Astrocyte (in vitro differentiated cells and primary cell): ENCODE measurements around the gene WTAP. TPM values are rescaled to one million over a fixed set of nuclear protein-coding genes. Genes with fewer than 3 reads are reported as not detected.

Source experiments
- DNase-seq: peaks from one replicate; pipeline ENCODE4 v3.0.0-alpha.2; 2010; ENCODE audit warnings: low read depth
- FAIRE-seq: peaks from 2 replicates; lab custom pipeline; 2011; peaks lifted over from hg19 to GRCh38; lab: Jason Lieb, UNC
- H2AFZ ChIP-seq: 2 replicates; pipeline ENCODE4 v1.6.0; 2012; ENCODE audit warnings: low read depth, low read length, inconsistent platforms
- H3K27ac ChIP-seq: 2 replicates; pipeline ENCODE4 v1.5.1; 2011; ENCODE audit warnings: low read depth, low read length, inconsistent platforms
- H3K27me3 ChIP-seq: 2 replicates; pipeline ENCODE4 v1.6.0; 2011; ENCODE audit warnings: low read length, inconsistent platforms; ENCODE audit not compliant: insufficient read depth
- H3K36me3 ChIP-seq: 2 replicates; pipeline ENCODE4 v1.5.1; 2011; ENCODE audit warnings: low read length, inconsistent platforms; ENCODE audit not compliant: insufficient read depth
- H3K4me1 ChIP-seq: 2 replicates; pipeline ENCODE4 v1.5.1; 2011; ENCODE audit warnings: low read length, inconsistent platforms; ENCODE audit not compliant: insufficient read depth
- H3K4me2 ChIP-seq: 2 replicates; pipeline ENCODE4 v1.6.0; 2012; ENCODE audit warnings: low read length, inconsistent platforms
- H3K4me3 ChIP-seq: 2 replicates; pipeline ENCODE4 v1.5.1; 2011; ENCODE audit warnings: low read depth, mild to moderate bottlenecking, low read length, inconsistent platforms; ENCODE audit not compliant: insufficient read depth
- H3K79me2 ChIP-seq: 2 replicates; pipeline ENCODE4 v1.6.0; 2012; ENCODE audit warnings: mild to moderate bottlenecking, low read length, inconsistent platforms; ENCODE audit not compliant: insufficient read depth
- H3K9ac ChIP-seq: 2 replicates; pipeline ENCODE4 v1.6.0; 2012; ENCODE audit warnings: mild to moderate bottlenecking, low read length, inconsistent platforms
- H3K9me3 ChIP-seq: 2 replicates; pipeline ENCODE4 v1.5.1; 2012; ENCODE audit warnings: low read depth, mild to moderate bottlenecking, low read length, inconsistent platforms; ENCODE audit not compliant: insufficient read depth
- H4K20me1 ChIP-seq: 2 replicates; pipeline ENCODE4 v1.6.0; 2012; ENCODE audit warnings: low read length, inconsistent platforms; ENCODE audit not compliant: insufficient read depth
- H3K27ac Mint-ChIP-seq: one replicate; pipeline ENCODE4 v1.8.0; 2021; ENCODE audit warnings: mild to moderate bottlenecking, mixed read lengths; ENCODE audit not compliant: unreplicated experiment
- H3K27me3 Mint-ChIP-seq: one replicate; pipeline ENCODE4 v1.8.0; 2021; ENCODE audit warnings: low read depth, mixed read lengths; ENCODE audit not compliant: unreplicated experiment
- H3K36me3 Mint-ChIP-seq: one replicate; pipeline ENCODE4 v1.8.0; 2021; ENCODE audit warnings: low read depth, mixed read lengths; ENCODE audit not compliant: unreplicated experiment
- H3K4me1 Mint-ChIP-seq: one replicate; pipeline ENCODE4 v1.8.0; 2021; ENCODE audit warnings: low read depth, mixed read lengths; ENCODE audit not compliant: unreplicated experiment
- H3K4me3 Mint-ChIP-seq: one replicate; pipeline ENCODE4 v1.8.0; 2021; ENCODE audit warnings: mild to moderate bottlenecking, moderate library complexity, mixed read lengths; ENCODE audit not compliant: unreplicated experiment
- H3K9me3 Mint-ChIP-seq: one replicate; pipeline ENCODE4 v1.8.0; 2021; ENCODE audit warnings: mild to moderate bottlenecking, mixed read lengths; ENCODE audit not compliant: unreplicated experiment
- CTCF ChIP-seq: IDR thresholded peaks from 2 replicates; pipeline ENCODE4 v1.5.1; 2011; ENCODE audit warnings: low read depth, mild to moderate bottlenecking, inconsistent platforms, low read length, moderate library complexity; ENCODE audit not compliant: insufficient read depth
- EZH2 ChIP-seq: IDR thresholded peaks from 2 replicates; pipeline ENCODE4 v1.6.1; 2012; ENCODE audit warnings: mild to moderate bottlenecking, low read length, inconsistent platforms; ENCODE audit not compliant: insufficient read depth
- total RNA-seq: library from RNA; stranded (reverse); gene quantifications from 2 replicates; pipeline ENCODE4 v1.2.1, GENCODE V29; 2021

WTAP gene
- total RNA-seq, 1 donor from 2014 or later, result 93.8 TPM

DNA sequence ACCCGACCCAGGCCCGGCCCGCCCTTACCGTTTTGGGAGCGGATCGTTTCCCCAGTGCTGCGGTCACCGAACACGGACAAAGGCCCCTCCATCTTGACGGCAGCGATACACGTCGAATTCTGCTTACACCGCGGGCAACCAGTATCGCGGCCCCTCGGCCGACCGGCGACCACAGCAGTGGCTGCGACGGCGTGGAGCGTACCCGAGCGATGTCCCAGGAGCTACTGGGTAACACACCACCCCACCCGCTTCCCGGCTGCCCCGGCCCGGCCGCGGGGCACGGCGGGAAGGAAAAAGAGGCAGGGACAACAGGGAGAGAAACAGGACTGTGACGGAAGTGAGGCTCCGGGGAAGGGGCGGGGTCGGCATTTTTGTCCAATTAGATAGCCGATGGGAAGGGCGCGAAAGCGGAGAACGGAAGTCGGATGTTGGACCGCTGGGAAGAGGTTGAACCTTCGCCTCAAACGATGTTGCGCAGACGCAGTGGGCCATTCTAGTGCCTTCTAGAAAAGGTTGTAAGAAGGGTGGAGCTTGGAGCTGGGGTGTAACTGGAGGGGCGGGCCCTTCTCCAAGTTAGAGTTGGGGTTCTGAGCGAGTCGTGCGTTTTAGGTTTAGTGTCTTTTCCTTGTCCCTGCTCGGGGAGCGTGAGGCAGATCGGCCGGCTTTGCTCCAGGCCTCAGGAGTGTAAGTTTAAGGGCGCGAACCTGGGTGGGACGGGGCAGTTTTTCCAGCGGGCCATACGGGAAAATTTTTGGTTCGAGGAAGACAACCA, 62.3 kb downstream of the WTAP start, which contains the start of gene TCP1:
TSS of gene TCP1 (minus strand) at position 226 of the 772 bp plus-strand sequence. CDS start at position 92, 134 bp downstream.
- DNase-seq, result peak; percentile 99
- TF ChIP-seq CTCF (no peak), EZH2 (no peak)
- no peaks in the 10 kb centered on the region for H3K9me3 Mint-ChIP-seq

GRCh38 chr6:159790149-159790955, 63.0 kb downstream of the WTAP start, which contains the start of gene MRPL18:
Gene MRPL18, plus strand, starts transcription at chr6:159790467. Its CDS starts 121 bp downstream, at chr6:159790588.
- peaks cover 11% of the 10 kb centered on the region for H3K36me3 Mint-ChIP-seq
- H3K9me3 Mint-ChIP-seq, result no peaks in the 10 kb centered on the region
- Histone ChIP-seq H3K4me2 (peak within 1 kb of the TSS; percentile 95), H2AFZ (peak within 1 kb of the TSS; percentile 86), H3K9me3 (no peaks in the 10 kb centered on the region), H3K27me3 (no peaks in the 10 kb centered on the region), H3K36me3 (peaks cover 24% of the 10 kb centered on the region), H3K4me1 (peaks cover 20% of the 10 kb centered on the region), H3K9ac (peak within 1 kb of the TSS; percentile 97), H3K27ac (peak within 1 kb of the TSS; percentile 94), H3K4me3 (peak within 1 kb of the TSS; percentile 85), H4K20me1 (peaks cover 42% of the 10 kb centered on the region), H3K79me2 (peaks cover 81% of the 10 kb centered on the region)
- FAIRE-seq (no peak), DNase-seq (peak; percentile 98)
- H3K27ac Mint-ChIP-seq, result peak within 1 kb of the TSS; percentile 91
- TF ChIP-seq CTCF, result no peak
- no peak for TF ChIP-seq EZH2
- peaks cover 23% of the 10 kb centered on the region for H3K4me1 Mint-ChIP-seq
- peak within 1 kb of the TSS; percentile 99 for H3K4me3 Mint-ChIP-seq
- H3K27me3 Mint-ChIP-seq, result no peaks in the 10 kb centered on the region

More for the DNA sequence above, 62.3 kb downstream of the WTAP start, which contains the start of gene TCP1:
- H3K27ac ChIP-seq, result peak within 1 kb of the TSS; percentile 94
- H3K36me3 Mint-ChIP-seq, result peaks cover 11% of the 10 kb centered on the region
- H3K4me2 ChIP-seq, result peak within 1 kb of the TSS; percentile 95
- H3K27me3 ChIP-seq, result no peaks in the 10 kb centered on the region
- FAIRE-seq, result peak; percentile 73
- H3K9ac ChIP-seq, result peak within 1 kb of the TSS; percentile 97
- H3K27ac Mint-ChIP-seq, result peak within 1 kb of the TSS; percentile 91
- peaks cover 23% of the 10 kb centered on the region for H3K4me1 Mint-ChIP-seq
- H3K79me2 ChIP-seq, result peaks cover 89% of the 10 kb centered on the region
- H3K9me3 ChIP-seq, result no peaks in the 10 kb centered on the region
- H3K27me3 Mint-ChIP-seq, result no peaks in the 10 kb centered on the region
- H3K4me1 ChIP-seq, result peaks cover 20% of the 10 kb centered on the region
- H3K36me3 ChIP-seq, result peaks cover 31% of the 10 kb centered on the region
- H3K4me3 Mint-ChIP-seq, result peak within 1 kb of the TSS; percentile 99
- peak within 1 kb of the TSS; percentile 85 for H3K4me3 ChIP-seq
- H4K20me1 ChIP-seq, result peaks cover 50% of the 10 kb centered on the region
- peak within 1 kb of the TSS; percentile 86 for H2AFZ ChIP-seq
